ELF-1 (cell line): Measurements from ENCODE around the gene PKDREJ.

ENCODE experiments used
- DNase-seq: peaks from one replicate; pipeline ENCODE4 v3.0.0-alpha.2; 2016; ENCODE audit warnings: low read depth, low spot score

PKDREJ gene

GRCh38 chr22:46290121-46290842 lies 27.1 kb upstream of the PKDREJ start:
- no peak for DNase-seq

DNA sequence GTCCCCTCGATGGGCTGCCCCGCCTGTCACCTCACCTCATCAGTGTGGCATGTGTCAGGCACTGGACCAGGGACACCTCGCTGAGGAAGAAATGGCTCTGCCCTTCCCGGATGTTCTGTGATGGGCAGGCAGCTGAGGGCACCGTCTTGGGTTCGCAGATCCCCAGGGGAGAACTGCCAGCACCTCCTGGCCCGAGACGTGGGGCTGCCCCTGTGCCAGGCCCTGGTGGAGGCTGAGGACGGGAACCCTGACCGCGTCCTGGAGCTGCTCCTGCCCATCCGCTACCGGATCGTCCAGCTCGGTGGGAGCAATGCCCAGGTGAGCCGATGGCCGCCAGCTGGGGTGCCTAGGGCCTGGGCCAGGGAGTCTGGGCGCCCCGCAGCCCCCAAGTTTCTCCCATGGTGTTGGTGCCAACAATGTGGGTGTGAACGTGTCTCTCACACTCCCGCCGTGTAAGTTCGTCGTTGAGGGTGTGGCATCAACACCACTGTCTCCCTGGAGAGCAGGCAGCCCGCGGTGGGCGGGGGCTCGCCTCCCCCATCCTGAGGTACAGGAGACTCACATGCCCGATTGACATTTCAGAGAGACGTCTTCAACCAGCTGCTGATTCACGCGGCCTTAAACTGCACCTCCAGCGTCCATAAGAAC lies 26.2 kb upstream of the PKDREJ start:
- no peak for DNase-seq

GRCh38 chr22:46288846-46289243 lies 25.7 kb upstream of the PKDREJ start:
- DNase-seq, result no peak

- no peak for DNase-seq
Observed at GRCh38 chr22:46287873-46288751, 25.0 kb upstream of the PKDREJ start.

GRCh38 chr22:46286941-46287872 lies 24.1 kb upstream of the PKDREJ start:
- no peak for DNase-seq

DNA sequence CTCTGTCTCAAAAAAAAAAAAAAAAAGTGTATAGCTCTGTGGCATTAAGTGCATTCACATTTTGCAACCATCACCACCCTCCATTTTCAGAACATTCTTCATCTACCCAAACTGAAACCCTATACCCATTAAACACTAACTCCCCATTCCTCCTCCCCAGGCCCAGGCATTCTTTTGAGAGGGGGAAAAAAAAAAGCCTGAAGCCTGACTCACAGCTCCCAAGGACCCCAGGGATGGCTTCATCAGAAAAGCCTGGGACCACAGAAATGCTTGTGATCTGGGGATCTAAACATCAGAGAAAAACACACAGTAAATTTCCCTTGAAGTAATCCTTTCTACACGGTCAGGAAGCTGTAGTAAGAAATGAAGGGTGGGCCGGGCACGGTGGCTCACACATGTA lies 22.9 kb upstream of the PKDREJ start:
- DNase-seq, result no peak

- no peak for DNase-seq
Observed at GRCh38 chr22:46281866-46282678, 18.9 kb upstream of the PKDREJ start.

DNA sequence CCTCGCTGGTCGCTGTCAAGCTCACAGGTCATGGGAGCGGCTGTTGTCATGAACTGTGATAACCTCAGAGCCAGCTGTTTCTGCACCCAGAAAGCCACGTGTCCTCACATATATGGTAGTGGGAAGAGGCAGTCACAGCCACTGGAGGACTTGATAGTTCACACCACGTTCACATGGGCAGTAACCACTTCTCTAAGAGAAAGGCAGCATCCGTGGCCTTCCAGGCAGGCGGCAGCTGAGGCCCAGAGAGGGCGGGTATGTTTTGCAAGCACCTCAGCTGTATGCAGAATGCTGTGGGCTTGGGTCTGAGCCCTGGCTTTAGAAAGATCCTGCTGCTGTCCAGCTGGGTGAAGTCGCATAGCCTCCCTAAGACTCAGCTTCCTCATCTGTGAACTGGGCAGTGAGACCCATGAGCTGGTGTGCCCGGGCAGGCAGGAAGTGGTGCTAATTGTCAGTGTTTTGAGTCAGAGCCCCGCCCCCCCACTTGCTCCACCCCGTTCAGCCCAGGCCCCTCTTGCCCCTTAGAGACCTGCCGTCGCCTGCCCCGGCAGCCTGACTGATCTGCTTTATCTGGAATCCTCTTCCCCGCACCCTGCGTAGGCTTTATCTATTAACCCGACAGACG lies 18.0 kb upstream of the PKDREJ start:
- no peak for DNase-seq

DNA sequence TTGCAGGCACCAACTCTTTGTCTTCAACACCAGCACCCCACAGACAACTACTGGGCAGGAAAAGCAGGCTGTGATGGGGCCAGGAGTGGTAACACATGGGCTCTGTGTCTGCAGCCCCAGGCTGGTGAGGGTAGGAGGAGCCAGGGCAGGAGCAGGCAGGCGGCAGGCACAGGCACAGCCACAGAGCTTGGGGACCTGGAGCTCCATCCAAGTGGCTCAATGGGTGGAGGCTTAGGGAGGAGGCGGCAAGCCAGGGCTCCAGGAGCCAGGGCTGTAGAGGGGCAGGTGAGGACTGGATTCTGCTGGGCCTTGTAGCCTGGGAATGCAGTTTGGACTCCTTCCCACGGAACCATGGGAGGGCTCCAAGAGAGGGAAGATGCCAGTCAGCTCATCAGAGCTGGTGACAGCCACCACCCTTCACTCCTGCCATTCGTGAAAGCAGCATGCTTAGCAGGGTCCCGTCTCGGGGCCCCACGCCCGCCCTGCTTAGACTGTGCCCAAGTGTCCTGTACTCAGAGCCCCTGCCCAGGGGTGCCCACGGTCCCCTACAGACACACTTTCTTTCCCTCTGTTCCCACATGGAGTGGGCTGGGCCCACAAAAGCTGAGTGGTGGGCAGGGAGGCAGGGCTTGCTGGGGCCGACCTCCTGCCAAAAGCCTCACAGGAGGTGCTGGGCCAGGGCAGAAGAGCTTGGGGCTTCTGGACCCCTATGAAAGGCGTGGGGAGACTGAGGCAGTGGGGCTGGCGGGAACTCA lies 17.1 kb upstream of the PKDREJ start:
- no peak for DNase-seq

DNA sequence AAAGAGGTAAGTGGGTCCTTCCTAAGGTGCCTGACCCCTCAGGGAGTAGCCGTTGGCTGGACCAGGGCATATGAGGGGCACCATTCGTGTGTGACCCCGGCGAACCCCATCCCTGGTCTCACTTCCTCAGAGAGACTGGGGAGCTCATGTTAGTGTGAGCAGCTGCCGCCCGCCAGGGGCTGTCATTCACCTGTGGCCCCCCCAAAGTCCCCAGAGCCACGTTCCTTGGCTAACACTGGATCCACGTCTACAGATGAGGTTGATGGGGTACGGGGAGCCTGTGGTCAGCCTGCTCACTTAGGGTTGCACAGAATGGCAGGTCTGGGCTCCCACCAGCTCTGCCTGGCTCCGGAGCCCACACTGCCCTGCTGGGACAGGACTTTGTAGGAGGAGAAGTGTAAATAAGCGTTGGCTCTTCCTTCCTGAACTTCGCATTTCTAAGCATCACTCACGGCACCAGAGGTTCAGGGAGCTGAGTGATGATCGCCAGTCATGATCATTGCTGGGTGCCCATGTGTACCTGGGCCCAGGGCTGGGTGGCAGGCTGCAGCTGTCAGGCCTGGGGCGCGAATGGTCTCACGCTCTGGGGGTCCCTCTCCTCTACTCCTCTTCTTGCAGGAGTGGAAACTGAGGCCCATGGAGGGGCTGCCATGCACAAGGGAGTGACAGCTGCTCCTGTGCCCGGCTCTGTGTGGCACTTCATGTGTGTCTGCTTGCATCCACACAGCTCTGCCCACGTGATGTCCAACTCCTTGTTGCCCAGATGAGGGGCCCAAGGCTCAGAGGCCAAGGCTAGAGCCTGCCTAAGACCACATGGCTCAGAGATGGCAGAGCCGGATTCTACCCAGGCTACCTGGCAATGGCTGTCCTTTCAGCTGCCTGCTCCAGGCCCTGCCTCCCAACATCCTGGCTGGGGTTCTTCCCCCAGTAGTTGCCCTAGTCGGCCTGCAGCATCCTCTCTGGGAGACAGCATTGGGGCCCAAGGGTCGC lies 15.8 kb upstream of the PKDREJ start:
- DNase-seq, result no peak

DNA sequence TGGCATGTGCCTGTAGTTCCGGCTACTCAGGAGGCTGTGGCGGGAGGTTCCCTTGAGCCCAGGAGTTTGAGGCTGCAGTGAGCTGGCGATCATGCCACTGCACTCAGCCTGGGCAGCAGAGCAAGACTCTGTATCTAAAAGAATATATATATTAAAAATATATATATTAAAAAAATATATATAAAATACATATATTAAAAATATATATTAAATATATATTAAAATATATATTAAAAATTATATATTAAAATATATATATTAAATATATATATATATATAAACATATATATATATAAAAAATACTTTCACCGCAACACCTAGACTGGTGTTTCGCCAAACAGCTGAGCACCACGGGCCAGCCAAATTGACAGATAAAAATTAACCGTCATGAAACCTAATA lies 13.4 kb upstream of the PKDREJ start:
- no peak for DNase-seq

DNA sequence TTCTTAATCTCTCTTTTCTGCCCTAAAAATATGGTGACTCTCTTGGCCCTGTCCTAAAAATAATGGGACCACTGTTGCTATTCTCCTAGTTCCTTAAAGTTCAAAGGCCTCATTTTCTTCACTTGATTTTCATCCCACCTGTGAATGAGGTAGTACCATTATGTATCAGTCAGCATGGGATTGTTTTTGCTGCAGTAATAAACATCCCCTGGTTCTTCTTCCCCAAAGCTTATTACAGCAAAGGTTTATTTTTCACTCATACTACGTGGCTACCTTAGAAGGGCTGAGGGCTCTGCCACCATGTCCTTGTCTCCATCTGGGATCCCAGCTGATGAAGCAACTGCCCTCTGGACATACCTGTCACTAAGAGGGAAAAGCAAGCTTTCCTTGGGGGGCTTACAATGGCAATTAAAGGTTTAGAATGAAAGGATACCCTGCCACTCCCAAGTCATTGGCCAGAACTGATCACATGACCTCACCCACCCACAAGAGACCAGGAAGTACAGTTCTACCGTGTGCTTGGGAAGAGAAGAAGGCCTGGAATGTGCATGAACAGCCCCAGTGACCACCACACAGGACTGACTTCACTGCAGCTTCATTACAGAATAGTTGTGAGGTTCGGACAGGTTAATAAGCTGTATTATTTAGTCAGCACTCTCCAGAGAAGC lies 12.4 kb upstream of the PKDREJ start:
- no peak for DNase-seq

DNA sequence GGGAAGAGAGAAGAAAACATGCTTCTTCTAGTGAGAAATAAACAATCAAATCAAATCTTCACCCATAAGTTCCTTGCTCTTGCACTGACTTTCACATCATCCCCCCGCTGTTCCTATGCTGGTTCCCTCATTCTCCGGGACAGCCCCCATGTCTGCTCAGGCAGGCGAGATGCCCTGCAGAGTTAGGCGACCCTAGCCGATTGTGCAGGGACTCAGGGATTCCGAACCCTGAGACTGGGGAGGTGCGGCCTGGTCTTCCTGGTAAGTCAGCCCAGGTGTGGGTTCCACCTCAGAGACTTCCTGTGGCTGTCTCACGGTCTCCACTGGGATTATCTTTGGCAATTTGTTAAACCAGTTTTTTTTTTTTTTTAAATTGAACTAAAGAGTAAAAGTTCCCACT lies 11.2 kb upstream of the PKDREJ start:
- no peak for DNase-seq

- no peak for DNase-seq
Observed at GRCh38 chr22:46273432-46274148, 10.4 kb upstream of the PKDREJ start.

- DNase-seq, result no peak
Observed at GRCh38 chr22:46272762-46273431, 9.8 kb upstream of the PKDREJ start.

- no peak for DNase-seq
Observed at GRCh38 chr22:46272196-46272595, 9.1 kb upstream of the PKDREJ start.
